ENCODE data around the gene MADD.
"Not testable (repeated sequence)": the region's sequence is repeated elsewhere in the genome, so short reads cannot be mapped to it uniquely, and the experiment has no call there.

The MADD gene

GRCh38 chr11:47326198-47326597 is 56.3 kb downstream of the MADD start:
- no peak for DNase-seq

- no peak for DNase-seq
Measured at GRCh38 chr11:47327025-47327424, 57.1 kb downstream of the MADD start.

GRCh38 chr11:47327949-47328348 is 58.0 kb downstream of the MADD start:
- no peak for DNase-seq

DNA sequence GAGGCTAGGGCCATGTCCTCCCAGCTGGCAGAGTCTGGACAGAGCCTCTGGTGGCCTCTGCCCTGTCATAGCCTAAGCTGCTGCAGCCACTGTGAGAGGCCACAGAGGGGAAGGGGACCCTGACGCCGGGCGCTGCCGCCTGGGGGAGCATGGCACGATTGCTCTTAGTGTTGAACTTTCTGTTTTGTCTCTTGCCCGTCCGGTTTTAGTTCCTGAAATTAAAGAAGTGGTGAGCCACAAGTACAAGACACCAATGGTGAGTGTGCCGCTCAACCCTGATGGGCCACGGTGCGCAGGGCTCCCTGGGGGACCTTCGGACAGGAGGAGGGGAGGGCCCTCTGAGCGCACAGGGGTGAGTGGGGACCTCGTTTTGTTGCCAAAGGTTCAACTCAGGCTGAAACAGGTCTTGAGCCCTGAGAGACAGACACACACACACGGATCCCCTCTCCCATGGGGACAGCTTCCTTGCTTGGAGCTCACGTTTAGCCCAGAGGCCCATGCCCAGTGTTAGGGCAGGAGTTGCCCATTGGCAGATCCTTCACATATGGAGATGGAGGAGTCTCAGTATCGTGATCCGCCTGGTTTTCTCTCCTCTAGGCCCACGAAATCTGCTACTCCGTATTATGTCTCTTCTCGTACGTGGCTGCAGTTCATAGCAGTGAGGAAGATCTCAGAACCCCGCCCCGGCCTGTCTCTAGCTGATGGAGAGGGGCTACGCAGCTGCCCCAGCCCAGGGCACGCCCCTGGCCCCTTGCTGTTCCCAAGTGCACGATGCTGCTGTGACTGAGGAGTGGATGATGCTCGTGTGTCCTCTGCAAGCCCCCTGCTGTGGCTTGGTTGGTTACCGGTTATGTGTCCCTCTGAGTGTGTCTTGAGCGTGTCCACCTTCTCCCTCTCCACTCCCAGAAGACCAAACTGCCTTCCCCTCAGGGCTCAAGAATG is 58.8 kb downstream of the MADD start:
- no peak for DNase-seq

- no peak for DNase-seq
Measured at GRCh38 chr11:47329431-47329986, 59.6 kb downstream of the MADD start.

GRCh38 chr11:47329987-47330931 is 60.3 kb downstream of the MADD start:
- no peak for DNase-seq

DNA sequence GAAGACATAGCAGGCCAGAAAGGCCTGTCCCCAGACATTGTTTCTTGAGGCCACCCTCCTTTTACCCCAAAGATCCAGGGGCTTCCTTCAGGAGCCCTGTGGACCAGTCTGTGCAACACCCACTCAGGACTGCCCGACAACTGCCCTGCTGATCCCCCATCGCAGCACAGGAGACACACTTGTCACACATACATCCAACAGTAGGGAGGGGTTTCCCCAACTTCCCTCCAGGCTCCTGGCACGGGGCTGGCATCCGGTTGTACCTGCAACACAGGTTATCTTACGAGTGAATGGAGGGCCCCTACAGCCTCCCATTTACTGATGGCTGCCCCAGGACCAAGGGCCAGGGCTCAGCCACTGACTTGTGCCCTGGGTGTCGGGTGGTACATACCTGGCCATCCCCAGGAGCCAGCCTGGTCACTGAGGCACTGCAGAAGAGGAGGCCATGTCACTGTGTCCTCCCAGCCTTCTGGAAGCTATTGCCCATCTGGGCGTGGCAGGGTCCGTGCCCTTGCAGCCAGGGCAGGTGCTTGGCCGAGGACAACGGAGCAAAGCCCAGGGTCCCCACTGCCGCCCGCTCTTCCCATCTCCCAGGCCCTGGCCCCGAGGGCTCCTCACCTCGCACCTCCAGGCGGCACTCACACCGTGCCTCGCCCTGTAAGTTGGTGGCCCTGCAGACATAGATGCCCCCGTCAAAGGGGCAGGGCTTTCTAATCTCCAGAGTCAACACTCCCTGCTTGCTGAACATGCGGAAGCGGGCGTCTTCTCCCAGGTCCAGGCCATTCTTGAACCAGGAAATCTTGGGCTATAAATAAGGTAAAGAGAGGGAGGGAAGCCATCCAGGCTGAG is 61.7 kb downstream of the MADD start:
- DNase-seq: no peak

DNA sequence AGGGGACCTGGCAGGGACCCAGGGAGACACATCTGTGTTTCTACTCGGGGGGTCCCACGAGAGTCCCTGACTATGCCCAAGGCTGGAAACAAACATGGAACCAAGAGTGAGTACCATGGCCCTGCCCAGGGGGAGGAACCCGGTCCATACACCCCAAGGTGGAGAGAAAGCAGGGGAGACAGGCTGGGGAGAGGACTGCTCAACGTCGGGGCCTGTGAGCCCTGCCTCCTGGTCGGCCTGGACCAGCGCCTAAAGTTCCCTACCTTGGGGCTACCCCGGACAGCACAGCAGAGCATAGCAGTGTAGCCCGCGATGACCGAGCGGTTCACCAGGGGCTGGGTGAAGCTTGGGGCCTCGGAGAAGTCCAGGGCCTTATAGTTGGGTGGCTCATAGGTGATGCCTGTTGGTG is 62.4 kb downstream of the MADD start:
- DNase-seq: no peak

- DNase-seq: no peak
Measured at GRCh38 chr11:47332791-47333525, 63.0 kb downstream of the MADD start.

GRCh38 chr11:47333526-47333845 is 63.6 kb downstream of the MADD start:
- DNase-seq: no peak

GRCh38 chr11:47333886-47334443 is 64.0 kb downstream of the MADD start:
- DNase-seq: no peak

DNA sequence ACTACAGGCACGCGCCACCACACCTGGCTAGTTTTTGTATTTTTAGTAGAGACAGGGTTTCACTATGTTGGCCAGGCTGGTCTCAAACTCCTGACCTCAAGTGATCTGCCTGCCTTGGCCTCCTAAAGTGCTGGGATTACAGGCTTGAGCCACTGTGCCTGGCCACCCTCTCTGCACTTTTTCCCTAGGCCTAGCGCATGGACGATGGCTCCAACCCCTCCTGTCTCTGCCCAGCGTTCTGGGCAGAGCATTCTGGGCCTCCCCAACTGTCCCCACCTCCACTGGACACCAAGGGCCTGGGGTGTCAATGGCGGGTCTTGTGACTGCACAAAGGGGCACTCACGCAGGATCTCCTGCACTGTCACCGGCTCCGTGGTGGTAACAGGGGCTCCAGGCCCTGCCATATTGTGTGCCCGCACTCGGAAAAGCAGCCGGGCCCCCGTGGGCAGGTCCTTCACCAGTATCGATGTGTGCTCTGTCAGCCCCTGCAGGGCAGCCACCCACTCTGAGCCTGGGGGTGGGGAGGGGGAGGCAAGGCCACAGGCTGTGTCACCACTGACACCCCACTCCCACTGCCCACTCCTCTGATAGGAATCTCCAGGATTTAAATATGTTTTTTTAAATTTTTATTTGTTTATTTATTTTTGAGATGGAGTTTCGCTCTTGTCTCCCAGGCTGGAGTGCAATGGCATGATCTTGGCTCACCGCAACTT is 64.9 kb downstream of the MADD start:
- DNase-seq: not testable (repeated sequence)

DNA sequence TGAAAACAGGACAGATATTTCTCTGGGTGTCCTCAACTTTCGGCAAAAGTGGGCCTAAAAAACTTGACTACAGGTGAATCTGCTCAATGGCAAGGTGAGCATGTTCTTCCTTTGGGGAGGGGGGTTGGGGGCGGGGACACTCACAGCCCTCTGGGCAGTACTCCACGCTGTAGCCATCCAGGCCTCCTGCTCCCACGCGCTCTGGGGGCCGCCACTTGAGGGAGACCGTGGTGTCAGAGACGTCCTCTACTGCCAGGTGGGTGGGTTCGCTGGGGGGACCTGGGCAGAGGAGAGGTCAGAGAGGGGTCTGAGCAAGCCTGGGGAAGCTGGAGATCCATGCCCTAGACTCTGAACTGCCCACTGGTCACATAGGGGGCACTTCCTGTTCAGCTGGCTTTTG is 65.8 kb downstream of the MADD start:
- no peak for DNase-seq

DNA sequence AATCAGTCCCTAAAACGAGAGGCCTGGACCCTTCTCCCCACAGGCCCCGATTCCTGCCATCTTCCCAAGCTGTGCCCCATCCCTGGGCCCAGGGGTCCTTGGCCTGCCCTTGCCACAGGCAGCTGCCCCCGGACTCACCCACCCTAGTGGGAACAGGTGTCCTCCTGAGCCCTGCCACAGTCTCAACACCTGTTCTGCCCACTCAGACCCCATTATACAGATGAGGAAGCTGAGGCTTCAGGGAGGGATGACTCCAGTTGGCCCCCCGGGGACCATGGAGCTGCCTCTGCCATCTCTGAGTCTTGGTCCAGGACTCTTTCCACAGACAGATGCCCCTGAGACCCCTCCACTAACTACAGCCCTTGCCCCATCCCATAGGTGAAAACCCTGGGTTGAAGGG is 66.7 kb downstream of the MADD start:
- DNase-seq: no peak

DNA sequence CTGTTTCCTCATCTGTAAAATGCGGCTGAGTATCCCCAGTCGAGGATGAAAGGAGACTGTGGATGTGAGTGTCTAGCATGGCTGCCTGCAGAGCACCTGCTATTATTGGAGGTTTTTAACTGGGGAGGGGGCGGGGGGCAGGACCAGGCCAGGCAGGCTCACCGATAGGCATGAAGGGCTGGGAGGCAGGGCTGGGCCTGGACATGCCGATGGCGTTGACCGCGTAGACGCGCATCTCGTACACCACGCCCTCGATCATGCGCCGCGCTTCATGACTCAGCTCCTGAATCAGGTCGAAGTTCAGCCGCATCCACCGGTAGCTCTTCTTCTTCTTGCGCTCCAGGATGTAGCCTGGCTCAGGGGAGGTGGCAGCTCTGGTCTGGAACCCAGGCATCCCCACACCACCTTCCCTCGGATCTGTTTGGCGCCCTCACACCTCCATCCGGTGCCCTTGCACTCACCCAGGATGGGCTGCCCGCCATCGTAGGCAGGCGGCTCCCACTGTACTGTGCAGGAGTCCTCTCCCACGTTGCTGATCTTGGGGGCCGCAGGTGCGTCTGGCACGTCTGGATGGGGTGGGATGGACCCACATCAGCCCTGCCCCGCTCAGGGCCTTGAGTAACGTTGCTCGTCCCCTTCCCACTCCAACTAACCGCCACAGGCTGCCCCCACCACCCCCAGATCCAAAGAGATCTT is 67.4 kb downstream of the MADD start:
- DNase-seq: no peak

DNA sequence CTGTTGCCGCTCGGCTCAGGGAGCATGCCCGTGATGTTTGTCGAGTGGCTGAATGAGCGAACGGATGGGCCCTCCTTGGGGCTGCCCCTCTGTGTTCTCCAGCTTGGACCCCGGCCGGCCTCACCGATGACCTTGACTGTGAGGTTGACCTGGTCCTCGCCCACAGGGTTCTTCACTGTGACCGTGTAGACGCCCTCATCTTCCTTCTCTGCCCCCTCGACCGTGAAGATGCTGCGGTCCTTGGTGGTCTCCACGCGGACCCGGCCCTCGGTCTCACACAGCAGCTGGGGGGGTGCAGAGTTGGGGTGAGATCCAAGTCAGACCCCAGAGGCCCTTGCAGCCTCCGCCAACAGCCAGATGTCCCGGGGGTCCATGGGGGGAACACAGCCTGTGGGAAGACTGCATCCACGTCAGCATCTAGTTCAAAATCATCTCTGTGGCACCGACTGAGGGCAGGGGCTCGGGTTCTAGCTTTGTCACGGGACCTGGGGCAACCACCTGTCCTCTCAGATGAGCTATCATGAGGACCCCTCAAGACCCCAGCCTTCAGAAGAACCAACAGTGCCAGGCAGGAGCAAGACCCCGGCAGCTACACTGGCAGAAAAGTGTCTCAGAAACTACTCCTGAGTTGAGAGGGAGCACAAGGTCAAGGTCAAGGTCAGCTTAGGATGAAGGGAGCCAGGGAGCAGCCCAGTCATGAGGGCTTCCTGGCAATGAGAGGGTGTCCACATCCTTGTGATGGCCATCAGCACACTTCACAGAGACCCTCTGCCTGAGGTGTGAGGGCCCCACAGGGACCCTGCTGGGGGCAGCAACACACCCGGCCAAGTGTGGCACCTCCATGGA is 68.7 kb downstream of the MADD start:
- no peak for DNase-seq

GRCh38 chr11:47340010-47340409 is 70.1 kb downstream of the MADD start:
- DNase-seq: no peak

DNA sequence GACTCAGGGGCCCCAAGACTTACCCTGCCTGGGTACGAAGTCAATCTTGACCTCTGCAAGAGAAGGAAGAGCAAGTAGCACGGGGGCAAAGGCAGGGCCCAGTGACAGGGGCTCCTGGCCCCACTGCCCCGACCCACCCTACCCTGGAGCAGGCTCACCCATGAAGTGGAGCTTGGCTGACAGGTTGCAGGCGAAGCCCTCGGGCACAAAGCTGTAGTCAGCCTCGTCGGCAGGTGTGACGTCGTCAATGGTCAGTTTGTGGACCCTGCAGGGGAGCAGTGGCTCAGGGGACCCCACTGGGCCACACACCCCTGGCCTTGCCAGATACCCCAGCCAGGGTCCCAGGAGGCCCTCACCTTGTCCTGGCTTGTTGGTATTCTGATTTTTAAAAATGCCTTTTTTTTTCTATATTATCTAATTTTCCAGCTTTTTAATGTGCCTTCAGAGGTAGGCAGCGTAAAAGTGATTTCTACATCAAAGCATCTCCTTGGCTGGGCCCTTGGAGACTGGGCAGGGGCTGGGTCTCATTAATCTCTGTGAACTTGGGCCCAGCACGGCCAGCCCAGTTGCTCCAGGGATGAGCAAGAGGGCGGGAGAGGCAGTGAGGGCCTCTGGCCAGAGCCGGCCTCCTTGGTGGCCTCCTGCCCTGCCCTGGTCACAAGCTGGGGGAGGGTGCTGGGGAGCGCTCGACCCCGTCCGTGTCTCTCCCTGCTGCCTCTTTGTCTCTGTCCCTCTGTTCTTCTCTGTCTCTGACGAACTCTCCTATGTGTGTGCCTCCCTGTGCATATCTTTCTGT is 71.2 kb downstream of the MADD start:
- DNase-seq: no peak

Measured in stimulated activated CD4-positive, alpha-beta T cell treated with anti-CD3 and anti-CD28 coated beads, Interleukin-2, amount 100 ng/mL, for 48 hours (primary cell).